Measurements from ENCODE around the gene SLC34A1. TPM values are rescaled to one million over a fixed set of nuclear protein-coding genes. Genes with fewer than 3 reads are reported as not detected.

SLC34A1 gene
- total and polyA plus RNA-seq, 2 of the 13 experiments (the other 11 are each of a cell fraction or from before 2014, with no cell fraction given): 0.03 to 0.20 TPM

DNA sequence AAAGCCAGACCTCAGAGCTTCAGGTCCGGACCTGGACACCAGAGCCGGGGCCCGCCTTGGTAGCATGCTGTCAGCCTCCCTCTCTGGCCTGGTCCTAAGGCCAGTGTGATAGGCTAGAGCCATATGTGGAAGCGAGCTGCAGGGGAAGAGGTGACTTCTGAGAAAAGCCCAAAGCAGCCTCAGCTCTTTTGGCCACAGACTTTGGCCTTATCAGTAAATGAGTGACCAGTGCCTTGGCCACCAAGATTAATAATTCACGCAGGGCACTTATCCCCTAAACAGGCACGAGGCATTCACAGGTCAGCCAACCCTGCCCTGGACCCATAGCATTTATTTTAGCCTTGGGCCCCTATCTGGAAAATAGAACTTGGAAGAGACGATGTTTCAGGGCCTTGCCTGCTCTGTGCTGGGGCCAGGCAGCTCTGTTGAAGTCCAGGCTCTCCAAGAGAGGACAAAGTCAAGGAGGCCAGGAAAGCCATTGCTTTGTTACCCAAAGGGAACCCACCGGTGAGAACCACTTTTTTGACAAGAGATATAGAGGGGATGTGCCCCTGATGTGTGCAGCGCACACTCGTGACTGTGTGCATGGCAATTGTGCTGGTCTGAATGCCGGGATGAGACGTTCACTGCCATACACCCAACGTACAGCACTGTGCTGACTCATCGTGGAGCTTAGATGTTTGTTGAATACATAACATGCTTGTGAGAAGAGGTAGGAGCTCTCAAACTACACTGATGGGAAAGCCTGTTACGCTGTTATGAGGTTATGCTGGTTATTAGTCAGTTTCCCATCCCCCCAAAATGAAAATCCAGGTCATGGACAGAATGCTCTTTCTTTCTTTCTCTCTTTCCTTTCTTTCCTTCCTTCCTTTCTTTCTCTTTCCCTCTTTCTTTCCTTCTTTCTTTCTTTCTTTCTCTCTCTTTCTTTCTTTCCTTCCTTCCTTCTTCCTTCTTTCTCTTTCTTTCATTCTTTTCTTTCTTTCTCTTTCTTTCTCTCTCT lies 5.0 kb upstream of the SLC34A1 start (continued):
- TF ChIP-seq, protein P1, sequence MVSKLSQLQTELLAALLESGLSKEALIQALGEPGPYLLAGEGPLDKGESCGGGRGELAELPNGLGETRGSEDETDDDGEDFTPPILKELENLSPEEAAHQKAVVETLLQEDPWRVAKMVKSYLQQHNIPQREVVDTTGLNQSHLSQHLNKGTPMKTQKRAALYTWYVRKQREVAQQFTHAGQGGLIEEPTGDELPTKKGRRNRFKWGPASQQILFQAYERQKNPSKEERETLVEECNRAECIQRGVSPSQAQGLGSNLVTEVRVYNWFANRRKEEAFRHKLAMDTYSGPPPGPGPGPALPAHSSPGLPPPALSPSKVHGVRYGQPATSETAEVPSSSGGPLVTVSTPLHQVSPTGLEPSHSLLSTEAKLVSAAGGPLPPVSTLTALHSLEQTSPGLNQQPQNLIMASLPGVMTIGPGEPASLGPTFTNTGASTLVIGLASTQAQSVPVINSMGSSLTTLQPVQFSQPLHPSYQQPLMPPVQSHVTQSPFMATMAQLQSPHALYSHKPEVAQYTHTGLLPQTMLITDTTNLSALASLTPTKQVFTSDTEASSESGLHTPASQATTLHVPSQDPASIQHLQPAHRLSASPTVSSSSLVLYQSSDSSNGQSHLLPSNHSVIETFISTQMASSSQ (IDR thresholded peaks at IDR 0.05; ENCODE audit: low read depth): peak; percentile 98
- TF ChIP-seq, protein P1 (CRISPR knock-in tag; IDR thresholded peaks at IDR 0.05; ENCODE audit: borderline replicate concordance): peak; percentile 98
- TF ChIP-seq, protein P2, sequence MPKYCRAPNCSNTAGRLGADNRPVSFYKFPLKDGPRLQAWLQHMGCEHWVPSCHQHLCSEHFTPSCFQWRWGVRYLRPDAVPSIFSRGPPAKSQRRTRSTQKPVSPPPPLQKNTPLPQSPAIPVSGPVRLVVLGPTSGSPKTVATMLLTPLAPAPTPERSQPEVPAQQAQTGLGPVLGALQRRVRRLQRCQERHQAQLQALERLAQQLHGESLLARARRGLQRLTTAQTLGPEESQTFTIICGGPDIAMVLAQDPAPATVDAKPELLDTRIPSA (CRISPR knock-in tag; IDR thresholded peaks at IDR 0.05; ENCODE audit: borderline replicate concordance): peak; percentile 65; the same call in 1 of the 2 replicates
- peak; percentile 90 for TF ChIP-seq ZNF264 (CRISPR knock-in tag; IDR thresholded peaks at IDR 0.05)
- TF ChIP-seq, protein P3, sequence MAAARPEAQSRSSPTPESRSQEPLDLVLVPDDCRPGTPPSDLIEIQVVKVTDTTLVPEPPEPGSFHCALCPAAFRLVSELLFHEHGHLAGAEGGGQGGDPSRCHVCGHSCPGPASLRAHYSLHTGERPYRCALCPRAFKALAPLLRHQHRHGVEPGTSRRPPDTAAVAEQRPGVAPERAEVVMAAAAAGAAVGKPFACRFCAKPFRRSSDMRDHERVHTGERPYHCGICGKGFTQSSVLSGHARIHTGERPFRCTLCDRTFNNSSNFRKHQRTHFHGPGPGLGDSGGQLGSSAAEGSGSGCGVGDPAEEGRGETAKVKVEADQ (CRISPR knock-in tag; IDR thresholded peaks at IDR 0.05; ENCODE audit: borderline replicate concordance): 0 out of 2 replicates have a peak, but pooled peaks have one; percentile 56
- TF ChIP-seq, protein P4, sequence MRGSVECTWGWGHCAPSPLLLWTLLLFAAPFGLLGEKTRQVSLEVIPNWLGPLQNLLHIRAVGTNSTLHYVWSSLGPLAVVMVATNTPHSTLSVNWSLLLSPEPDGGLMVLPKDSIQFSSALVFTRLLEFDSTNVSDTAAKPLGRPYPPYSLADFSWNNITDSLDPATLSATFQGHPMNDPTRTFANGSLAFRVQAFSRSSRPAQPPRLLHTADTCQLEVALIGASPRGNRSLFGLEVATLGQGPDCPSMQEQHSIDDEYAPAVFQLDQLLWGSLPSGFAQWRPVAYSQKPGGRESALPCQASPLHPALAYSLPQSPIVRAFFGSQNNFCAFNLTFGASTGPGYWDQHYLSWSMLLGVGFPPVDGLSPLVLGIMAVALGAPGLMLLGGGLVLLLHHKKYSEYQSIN (CRISPR knock-in tag; IDR thresholded peaks at IDR 0.05; ENCODE audit: borderline replicate concordance): no peak
- TF ChIP-seq ERF (CRISPR knock-in tag; IDR thresholded peaks at IDR 0.05): peak; percentile 62; the same call in 1 of the 2 replicates
- TF ChIP-seq RXRA (CRISPR knock-in tag; IDR thresholded peaks at IDR 0.05): peak; percentile 76; the same call in 1 of the 2 replicates
- peak; percentile 84 for TF ChIP-seq MAFF (IDR thresholded peaks at IDR 0.05; ENCODE audit: low read depth, low read length)
- TF ChIP-seq ARID3A (IDR thresholded peaks at IDR 0.05; ENCODE audit: low read depth, low read length): peak; percentile 95
- TF ChIP-seq POLR2G (IDR thresholded peaks at IDR 0.05; ENCODE audit: low read depth, low read length): peak; percentile 93
- TF ChIP-seq, protein P5, sequence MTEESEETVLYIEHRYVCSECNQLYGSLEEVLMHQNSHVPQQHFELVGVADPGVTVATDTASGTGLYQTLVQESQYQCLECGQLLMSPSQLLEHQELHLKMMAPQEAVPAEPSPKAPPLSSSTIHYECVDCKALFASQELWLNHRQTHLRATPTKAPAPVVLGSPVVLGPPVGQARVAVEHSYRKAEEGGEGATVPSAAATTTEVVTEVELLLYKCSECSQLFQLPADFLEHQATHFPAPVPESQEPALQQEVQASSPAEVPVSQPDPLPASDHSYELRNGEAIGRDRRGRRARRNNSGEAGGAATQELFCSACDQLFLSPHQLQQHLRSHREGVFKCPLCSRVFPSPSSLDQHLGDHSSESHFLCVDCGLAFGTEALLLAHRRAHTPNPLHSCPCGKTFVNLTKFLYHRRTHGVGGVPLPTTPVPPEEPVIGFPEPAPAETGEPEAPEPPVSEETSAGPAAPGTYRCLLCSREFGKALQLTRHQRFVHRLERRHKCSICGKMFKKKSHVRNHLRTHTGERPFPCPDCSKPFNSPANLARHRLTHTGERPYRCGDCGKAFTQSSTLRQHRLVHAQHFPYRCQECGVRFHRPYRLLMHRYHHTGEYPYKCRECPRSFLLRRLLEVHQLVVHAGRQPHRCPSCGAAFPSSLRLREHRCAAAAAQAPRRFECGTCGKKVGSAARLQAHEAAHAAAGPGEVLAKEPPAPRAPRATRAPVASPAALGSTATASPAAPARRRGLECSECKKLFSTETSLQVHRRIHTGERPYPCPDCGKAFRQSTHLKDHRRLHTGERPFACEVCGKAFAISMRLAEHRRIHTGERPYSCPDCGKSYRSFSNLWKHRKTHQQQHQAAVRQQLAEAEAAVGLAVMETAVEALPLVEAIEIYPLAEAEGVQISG (CRISPR knock-in tag; IDR thresholded peaks at IDR 0.05): peak; percentile 80
- 0 out of 2 replicates have a peak, but pooled peaks have one; percentile 8 for TF ChIP-seq ZBTB44 (CRISPR knock-in tag; IDR thresholded peaks at IDR 0.05)
